PC-9 (cell line): ENCODE results near the gene KCNF1.

Source experiments
- CTCF ChIP-seq: fragments of 200-600 bp; sonication (generic); conservative IDR thresholded peaks from 2 replicates; pipeline ENCODE4 v1.6.1; 2017; ENCODE audit warnings: mixed run types, antibody characterized with exemption, mild to moderate bottlenecking, moderate library complexity
- EZH2 ChIP-seq: fragments of 200-600 bp; sonication (generic); IDR thresholded peaks from 2 replicates; pipeline ENCODE4 v1.8.0; 2017; ENCODE audit warnings: antibody characterized with exemption, low read depth

GRCh38 chr2:10940596-10940995 lies 28.9 kb downstream of the KCNF1 start:
- TF ChIP-seq CTCF = no peak
- TF ChIP-seq EZH2 = no peak
